Ectodermal cell (in vitro differentiated cells): ENCODE measurements around the gene TPO.

Source experiments
- H3K27ac ChIP-seq: 2 replicates; pipeline ENCODE4 v1.7.0; 2013; ENCODE audit warnings: mild to moderate bottlenecking, low read depth, low read length; ENCODE audit not compliant: insufficient read depth, poor library complexity, severe bottlenecking
- H3K27me3 ChIP-seq: 2 replicates; pipeline ENCODE4 v1.7.0; 2013; ENCODE audit warnings: mild to moderate bottlenecking, low read length; ENCODE audit not compliant: insufficient read depth, control insufficient read depth, poor library complexity, severe bottlenecking
- H3K36me3 ChIP-seq: one replicate; pipeline ENCODE4 v1.7.0; 2013; ENCODE audit warnings: low read length; ENCODE audit not compliant: control insufficient read depth, insufficient read depth
- H3K4me1 ChIP-seq: one replicate; pipeline ENCODE4 v1.7.0; 2013; ENCODE audit warnings: low read length; ENCODE audit not compliant: control insufficient read depth, insufficient read depth
- H3K4me3 ChIP-seq: 2 replicates; pipeline ENCODE4 v1.7.0; 2013; ENCODE audit warnings: low read depth, low read length, control low read depth; ENCODE audit not compliant: insufficient read depth
- H3K9me3 ChIP-seq: 2 replicates; pipeline ENCODE4 v1.7.0; 2013; ENCODE audit warnings: mild to moderate bottlenecking, low read length, moderate library complexity; ENCODE audit not compliant: control insufficient read depth
- WGBS, 2 experiments: methylation state at CpG; one replicate each; pipeline ENCODE4 v1.1.7; 2013; ENCODE audit warnings: missing lambda C conversion rate in 2 of 2; 5-methylcytosine and 5-hydroxymethylcytosine counted together

Gene TPO

DNA sequence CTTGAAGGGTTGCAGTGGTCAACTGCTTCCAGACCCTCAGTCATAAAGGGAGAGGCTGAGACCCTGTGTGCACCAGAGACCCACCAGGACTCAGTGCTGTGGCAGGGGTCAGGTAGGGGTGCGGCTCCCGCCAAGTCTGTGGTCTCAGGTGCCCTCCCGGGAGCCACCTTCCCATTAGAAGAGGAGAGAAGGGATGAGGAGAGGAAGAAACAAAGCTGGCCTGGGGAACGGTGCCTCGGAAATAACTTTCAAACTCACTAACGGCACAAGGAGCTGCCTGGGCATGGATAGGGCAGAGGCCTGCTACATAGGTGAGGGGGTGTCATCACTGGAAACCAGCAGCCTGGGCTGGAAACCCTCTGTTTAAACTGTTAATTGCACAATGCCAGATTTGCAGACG is 84.9 kb downstream of the TPO start:
- Histone ChIP-seq H3K27ac (no peak overlapping the region), H3K27me3 (no peaks in the 10 kb centered on the region), H3K9me3 (no peaks in the 10 kb centered on the region), H3K36me3 (no peaks in the 10 kb centered on the region), H3K4me3 (no peak overlapping the region), H3K4me1 (no peaks in the 10 kb centered on the region)
- WGBS, 2 experiments, result 89 to 94% methylated on average over 7 of the region's 7 CpGs

DNA sequence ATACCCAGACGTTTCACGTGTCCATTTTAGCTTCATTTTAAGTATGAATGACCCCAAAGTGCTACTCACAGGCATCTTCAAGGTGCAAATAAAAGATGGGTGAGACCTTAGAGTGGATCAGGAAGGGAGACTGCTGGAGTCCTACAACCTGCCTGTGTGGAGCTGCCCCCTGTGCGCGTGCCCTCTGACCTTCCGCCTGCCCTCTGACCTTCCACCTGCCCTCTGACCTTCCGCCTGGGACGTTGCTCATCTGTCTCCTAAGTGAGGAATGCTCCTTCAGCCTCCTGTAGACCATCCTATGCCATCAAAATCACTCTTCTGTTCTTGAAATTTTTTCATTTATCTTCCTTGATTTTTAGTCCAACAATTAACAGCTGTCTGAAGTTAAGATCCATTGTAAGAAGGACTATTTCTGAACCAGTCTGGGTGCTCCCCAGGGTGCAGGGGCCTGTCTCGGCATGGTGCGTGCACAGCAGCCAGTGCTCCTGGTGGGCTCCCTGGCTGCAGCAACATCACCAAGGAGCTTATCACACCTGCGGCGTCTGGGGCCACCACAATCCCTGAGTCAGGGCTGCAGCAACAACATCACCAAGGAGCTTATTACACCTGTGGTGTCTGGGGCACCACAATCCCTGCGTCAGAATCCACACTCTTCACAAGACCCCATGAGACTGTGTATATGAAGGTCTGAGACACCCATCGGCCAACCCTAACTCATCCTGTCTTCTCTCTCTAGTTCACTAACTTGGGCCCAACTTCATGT is 86.0 kb downstream of the TPO start:
- Histone ChIP-seq H3K9me3 (no peaks in the 10 kb centered on the region), H3K36me3 (no peaks in the 10 kb centered on the region), H3K27me3 (no peaks in the 10 kb centered on the region), H3K27ac (no peak overlapping the region), H3K4me1 (no peaks in the 10 kb centered on the region), H3K4me3 (no peak overlapping the region)
- WGBS, 2 experiments, result 92 to 96% methylated on average over 13 of the region's 13 CpGs

DNA sequence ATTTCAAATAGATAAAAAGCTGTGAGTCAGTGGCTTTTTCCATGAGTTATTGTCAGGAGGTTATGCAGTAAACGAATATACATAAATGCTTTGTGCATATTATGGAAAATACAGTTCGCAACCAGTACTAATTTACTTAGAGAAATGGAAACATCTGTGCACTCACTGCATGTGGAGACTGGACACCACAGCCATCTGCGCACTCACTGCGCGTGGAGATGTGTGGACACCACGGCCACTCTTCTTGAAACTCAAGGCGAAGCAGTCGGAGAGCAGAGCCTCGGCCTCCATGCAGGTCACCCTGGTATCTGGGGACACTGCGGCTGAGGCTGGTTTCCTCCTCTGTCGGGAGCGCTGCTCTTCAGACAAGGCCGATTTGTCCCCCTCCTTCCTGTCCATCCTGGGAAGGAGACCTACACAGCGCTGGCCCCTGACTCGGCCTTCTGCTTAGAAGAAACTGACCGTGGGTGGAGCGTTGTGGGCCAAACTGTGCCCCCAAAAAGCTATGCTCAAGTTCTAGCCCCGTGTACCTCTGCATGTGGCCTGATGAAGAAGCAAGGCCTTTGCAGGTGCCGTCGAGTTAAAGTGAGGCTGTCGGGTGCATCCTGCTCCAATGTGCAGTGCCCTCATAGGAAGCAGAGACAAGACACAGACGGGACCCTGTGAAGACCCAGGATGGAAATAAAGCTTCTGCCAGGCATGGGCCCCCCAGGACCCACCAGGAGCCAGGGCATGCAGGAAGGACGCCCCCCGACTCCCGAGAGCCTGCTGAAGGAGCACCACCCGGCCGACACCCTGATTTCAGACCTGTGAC is 88.0 kb downstream of the TPO start:
- Histone ChIP-seq H3K27me3 (no peaks in the 10 kb centered on the region), H3K27ac (no peak overlapping the region), H3K4me3 (no peak overlapping the region), H3K36me3 (no peaks in the 10 kb centered on the region), H3K4me1 (no peaks in the 10 kb centered on the region), H3K9me3 (no peaks in the 10 kb centered on the region)
- 91 to 92% methylated on average over 27 of the region's 27 CpGs for WGBS, 2 experiments

- Histone ChIP-seq H3K4me1 (no peaks in the 10 kb centered on the region), H3K4me3 (no peak overlapping the region), H3K9me3 (no peaks in the 10 kb centered on the region), H3K36me3 (no peaks in the 10 kb centered on the region), H3K27ac (no peak overlapping the region), H3K27me3 (no peaks in the 10 kb centered on the region)
- WGBS, 2 experiments, result 92 to 96% methylated on average over 6 of the region's 6 CpGs
Measured at GRCh38 chr2:1501991-1502390, 88.7 kb downstream of the TPO start.

GRCh38 chr2:1502891-1503304 is 89.6 kb downstream of the TPO start:
- no peaks in the 10 kb centered on the region for H3K4me1 ChIP-seq
- H3K4me3 ChIP-seq, result no peak overlapping the region
- 93 to 94% methylated on average over 15 of the region's 15 CpGs for WGBS, 2 experiments
- no peaks in the 10 kb centered on the region for H3K9me3 ChIP-seq
- no peak overlapping the region for H3K27ac ChIP-seq
- no peaks in the 10 kb centered on the region for H3K36me3 ChIP-seq
- no peaks in the 10 kb centered on the region for H3K27me3 ChIP-seq

DNA sequence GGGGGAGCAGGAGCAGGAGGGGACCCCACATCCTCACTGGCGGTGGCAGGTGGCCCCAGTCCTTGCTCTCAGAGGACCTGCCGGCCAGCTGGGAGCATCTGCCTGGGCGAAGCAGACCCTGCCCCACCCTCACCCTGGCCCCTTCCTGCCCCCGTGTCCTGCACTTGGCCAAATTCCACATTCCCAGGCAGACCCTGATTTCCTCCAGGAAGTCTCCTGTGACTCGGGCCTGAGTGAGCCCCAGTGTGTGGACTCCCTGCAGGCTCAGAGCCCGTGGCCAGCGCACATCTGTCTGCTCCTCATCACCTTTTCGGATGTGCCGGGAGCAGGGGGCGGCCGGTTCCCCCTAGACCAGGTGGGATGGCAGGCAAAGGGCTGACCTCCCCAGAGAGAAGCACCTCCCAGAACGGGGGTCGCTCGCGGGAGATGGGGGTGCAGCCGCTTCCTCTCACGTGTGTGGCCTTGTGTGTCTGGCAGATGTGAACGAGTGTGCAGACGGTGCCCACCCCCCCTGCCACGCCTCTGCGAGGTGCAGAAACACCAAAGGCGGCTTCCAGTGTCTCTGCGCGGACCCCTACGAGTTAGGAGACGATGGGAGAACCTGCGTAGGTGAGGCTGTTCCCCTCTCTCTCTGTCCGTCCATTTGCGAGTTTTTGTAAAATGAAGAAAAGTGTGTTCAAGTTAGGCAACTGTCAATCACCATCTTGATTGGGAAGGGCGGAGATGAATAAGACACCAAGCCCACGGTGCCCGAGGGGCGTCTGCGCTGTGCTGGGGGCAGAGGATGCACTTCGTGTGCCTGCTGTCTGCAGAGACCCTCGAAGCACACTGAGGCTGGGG is 90.4 kb downstream of the TPO start:
- H3K27ac ChIP-seq, result no peak overlapping the region
- no peaks in the 10 kb centered on the region for H3K9me3 ChIP-seq
- no peaks in the 10 kb centered on the region for H3K27me3 ChIP-seq
- no peaks in the 10 kb centered on the region for H3K36me3 ChIP-seq
- no peak overlapping the region for H3K4me3 ChIP-seq
- 93 to 94% methylated on average over 36 of the region's 36 CpGs for WGBS, 2 experiments
- no peaks in the 10 kb centered on the region for H3K4me1 ChIP-seq

GRCh38 chr2:1504311-1504750 is 91.1 kb downstream of the TPO start:
- H3K27me3 ChIP-seq, result no peaks in the 10 kb centered on the region
- H3K36me3 ChIP-seq, result no peaks in the 10 kb centered on the region
- H3K9me3 ChIP-seq, result no peaks in the 10 kb centered on the region
- no peak overlapping the region for H3K27ac ChIP-seq
- H3K4me3 ChIP-seq, result no peak overlapping the region
- WGBS, 2 experiments, result 90 to 92% methylated on average over 9 to 10 of the region's 10 CpGs
- H3K4me1 ChIP-seq, result no peaks in the 10 kb centered on the region

- H3K4me3 ChIP-seq, result no peak overlapping the region
- no peaks in the 10 kb centered on the region for H3K36me3 ChIP-seq
- no peak overlapping the region for H3K27ac ChIP-seq
- WGBS, 2 experiments, result 92% methylated on average over 9 to 10 of the region's 10 CpGs
- H3K9me3 ChIP-seq, result no peaks in the 10 kb centered on the region
- no peaks in the 10 kb centered on the region for H3K4me1 ChIP-seq
- H3K27me3 ChIP-seq, result no peaks in the 10 kb centered on the region
Measured at GRCh38 chr2:1505031-1505441, 91.8 kb downstream of the TPO start.

DNA sequence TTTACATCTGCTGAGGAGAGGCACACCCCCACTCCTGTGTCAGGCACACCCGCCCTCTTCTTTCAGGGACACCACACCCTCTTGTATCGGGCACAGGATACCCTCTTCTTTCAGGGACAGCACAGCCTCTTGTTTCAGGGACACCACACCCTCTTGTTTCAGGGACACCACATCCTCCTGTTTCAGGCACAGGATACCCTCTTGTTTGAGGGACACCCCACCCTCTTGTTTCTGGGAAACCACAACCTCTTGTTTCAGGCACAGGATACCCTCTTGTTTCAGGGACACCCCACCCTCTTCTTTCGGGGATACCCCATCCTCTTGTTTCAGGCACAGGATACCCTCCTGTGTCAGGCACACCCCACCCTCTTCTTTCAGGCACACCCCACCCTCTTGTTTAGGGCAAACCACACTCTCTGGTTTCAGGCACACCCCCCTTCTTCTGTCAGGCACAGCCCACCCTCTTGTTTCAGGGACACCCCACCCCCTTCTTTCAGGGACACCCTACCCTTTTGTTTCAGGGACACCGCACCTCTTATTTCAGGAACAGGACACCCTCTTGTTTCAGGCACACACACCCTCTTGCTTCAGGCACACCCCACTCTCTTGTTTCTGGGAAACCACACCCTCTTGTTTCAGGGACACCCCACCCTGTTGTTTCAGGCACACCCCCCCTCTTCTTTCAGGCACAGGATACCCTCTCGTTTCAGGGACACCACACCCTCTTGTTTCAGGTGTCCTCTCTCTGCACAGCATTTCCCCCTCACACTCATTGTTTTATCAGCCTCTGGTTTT is 96.2 kb downstream of the TPO start:
- no peaks in the 10 kb centered on the region for H3K36me3 ChIP-seq
- H3K4me3 ChIP-seq, result no peak overlapping the region
- H3K9me3 ChIP-seq, result no peaks in the 10 kb centered on the region
- H3K27ac ChIP-seq, result no peak overlapping the region
- WGBS, 2 experiments, result 83 to 88% methylated on average over 5 of the region's 5 CpGs
- no peaks in the 10 kb centered on the region for H3K4me1 ChIP-seq
- no peaks in the 10 kb centered on the region for H3K27me3 ChIP-seq
